Thyroid gland (tissue), 4 donors: ENCODE measurements around the gene EEF1A2. TPM values are rescaled to one million over a fixed set of nuclear protein-coding genes. Genes with fewer than 3 reads are reported as not detected.

Source experiments
- DNase-seq, 2 donors: peaks; one replicate each; pipeline ENCODE4 v3.0.0-alpha.2; 2019
- H3K27ac ChIP-seq, 3 donors: fragments of 200-600 bp; sonication (generic); 1 replicate in 2 of 3; 2 replicates in 1 of 3; pipeline ENCODE4 v1.5.1; 2016 to 2019; ENCODE audit warnings: mild to moderate bottlenecking in 1 of 3, moderate library complexity in 1 of 3
- H3K27me3 ChIP-seq: fragments of 200-600 bp; sonication (generic); one replicate; pipeline ENCODE4 v1.5.1; 2019
- H3K36me3 ChIP-seq, 2 donors: fragments of 200-600 bp; sonication (generic); one replicate each; pipeline ENCODE4 v1.5.1; 2016 to 2019
- H3K4me1 ChIP-seq, 2 donors: fragments of 200-600 bp; sonication (generic); one replicate each; pipeline ENCODE4 v1.5.1; 2017 to 2019
- H3K4me3 ChIP-seq, 3 donors: fragments of 200-600 bp; sonication (generic); replicated peaks in 1 of 3; 1 replicate in 2 of 3; 2 replicates in 1 of 3; pipeline ENCODE4 v1.5.1; 2016; ENCODE audit warnings: mild to moderate bottlenecking in 1 of 3
- H3K9me3 ChIP-seq: fragments of 200-600 bp; sonication (generic); one replicate; pipeline ENCODE4 v1.5.1; 2017
- POLR2A ChIP-seq, 2 donors: fragments of 450-650 bp; IDR thresholded peaks; one replicate each; pipeline ENCODE4 v1.6.1; 2017; ENCODE audit warnings: antibody characterized with exemption in 2 of 2, mild to moderate bottlenecking in 2 of 2, moderate library complexity in 1 of 2
- WGBS, 2 donors: methylation state at CpG; one replicate each; pipeline ENCODE4 v1.1.5; 2017; 5-methylcytosine and 5-hydroxymethylcytosine counted together
- intact Hi-C: fragments of 100-400 bp; cut with DNase I; formaldehyde crosslinking; loops from one replicate; pipeline ENCODE4 v1.15.1; 2023
- total RNA-seq, 4 donors: library from RNA; depleted of rRNA; stranded (reverse); fragments of >200 nt; gene quantifications; one replicate each; pipeline ENCODE4 v1.2.3, GENCODE V29; 2016
- TF ChIP-seq, protein P1 (sequence below), 6 experiments: fragments of 200-600 bp in 3 of 6; fragments of 450-650 bp in 3 of 6; sonication (generic) in 3 of 6; IDR thresholded peaks; one replicate each; pipeline ENCODE4 v1.5.1; 2016 to 2019; ENCODE audit warnings: antibody characterized with exemption in 6 of 6, mild to moderate bottlenecking in 2 of 6, inconsistent platforms in 1 of 6, moderate library complexity in 1 of 6

The EEF1A2 gene
- total RNA-seq, 4 donors from 2014 or later, result 0.22 to 2.0 (median 1.3) TPM

DNA sequence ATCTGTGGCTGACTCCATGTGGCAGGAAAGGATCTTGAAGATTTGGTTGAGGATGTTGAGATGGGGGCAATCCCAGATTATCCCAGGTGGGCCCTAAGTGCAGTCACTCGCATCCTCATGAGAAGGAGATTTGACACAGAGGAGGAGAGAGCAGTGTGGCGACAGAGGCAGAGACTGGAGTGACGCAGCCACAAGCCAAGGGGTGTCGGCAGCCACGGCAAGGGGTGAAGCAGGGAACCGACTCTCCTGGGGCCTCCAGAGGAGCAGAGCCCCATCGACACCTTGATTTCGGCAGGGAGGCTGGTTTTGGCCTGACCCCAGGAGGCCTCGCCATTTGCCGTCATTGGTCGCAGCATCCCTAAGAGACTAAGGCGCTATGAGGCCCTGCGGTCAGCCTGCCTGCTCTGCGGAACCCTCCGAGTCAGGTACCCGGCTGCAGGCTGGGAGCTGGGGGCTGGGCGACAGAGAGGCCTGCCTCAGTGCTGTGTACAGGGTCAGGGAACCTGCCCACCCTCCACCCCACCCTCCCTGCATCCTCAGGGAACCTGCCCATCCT lies 12.5 kb downstream of the EEF1A2 start:
- Histone ChIP-seq H3K36me3 (no peaks in the 10 kb centered on the region), H3K27me3 (peaks cover 7% of the 10 kb centered on the region), H3K4me1 (no peaks in the 10 kb centered on the region), H3K9me3 (no peaks in the 10 kb centered on the region), H3K27ac (no peak overlapping the region), H3K4me3 (no peak overlapping the region)
- no peak for TF ChIP-seq POLR2A (IDR thresholded peaks at IDR 0.05)
- TF ChIP-seq, protein P1, sequence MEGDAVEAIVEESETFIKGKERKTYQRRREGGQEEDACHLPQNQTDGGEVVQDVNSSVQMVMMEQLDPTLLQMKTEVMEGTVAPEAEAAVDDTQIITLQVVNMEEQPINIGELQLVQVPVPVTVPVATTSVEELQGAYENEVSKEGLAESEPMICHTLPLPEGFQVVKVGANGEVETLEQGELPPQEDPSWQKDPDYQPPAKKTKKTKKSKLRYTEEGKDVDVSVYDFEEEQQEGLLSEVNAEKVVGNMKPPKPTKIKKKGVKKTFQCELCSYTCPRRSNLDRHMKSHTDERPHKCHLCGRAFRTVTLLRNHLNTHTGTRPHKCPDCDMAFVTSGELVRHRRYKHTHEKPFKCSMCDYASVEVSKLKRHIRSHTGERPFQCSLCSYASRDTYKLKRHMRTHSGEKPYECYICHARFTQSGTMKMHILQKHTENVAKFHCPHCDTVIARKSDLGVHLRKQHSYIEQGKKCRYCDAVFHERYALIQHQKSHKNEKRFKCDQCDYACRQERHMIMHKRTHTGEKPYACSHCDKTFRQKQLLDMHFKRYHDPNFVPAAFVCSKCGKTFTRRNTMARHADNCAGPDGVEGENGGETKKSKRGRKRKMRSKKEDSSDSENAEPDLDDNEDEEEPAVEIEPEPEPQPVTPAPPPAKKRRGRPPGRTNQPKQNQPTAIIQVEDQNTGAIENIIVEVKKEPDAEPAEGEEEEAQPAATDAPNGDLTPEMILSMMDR (IDR thresholded peaks at IDR 0.05), result no peak
- DNase-seq, result no peak
- 89 to 96% methylated on average over 8 to 17 of the region's 17 CpGs for WGBS, 2 donors
- intact Hi-C loops, result no loop called here

DNA sequence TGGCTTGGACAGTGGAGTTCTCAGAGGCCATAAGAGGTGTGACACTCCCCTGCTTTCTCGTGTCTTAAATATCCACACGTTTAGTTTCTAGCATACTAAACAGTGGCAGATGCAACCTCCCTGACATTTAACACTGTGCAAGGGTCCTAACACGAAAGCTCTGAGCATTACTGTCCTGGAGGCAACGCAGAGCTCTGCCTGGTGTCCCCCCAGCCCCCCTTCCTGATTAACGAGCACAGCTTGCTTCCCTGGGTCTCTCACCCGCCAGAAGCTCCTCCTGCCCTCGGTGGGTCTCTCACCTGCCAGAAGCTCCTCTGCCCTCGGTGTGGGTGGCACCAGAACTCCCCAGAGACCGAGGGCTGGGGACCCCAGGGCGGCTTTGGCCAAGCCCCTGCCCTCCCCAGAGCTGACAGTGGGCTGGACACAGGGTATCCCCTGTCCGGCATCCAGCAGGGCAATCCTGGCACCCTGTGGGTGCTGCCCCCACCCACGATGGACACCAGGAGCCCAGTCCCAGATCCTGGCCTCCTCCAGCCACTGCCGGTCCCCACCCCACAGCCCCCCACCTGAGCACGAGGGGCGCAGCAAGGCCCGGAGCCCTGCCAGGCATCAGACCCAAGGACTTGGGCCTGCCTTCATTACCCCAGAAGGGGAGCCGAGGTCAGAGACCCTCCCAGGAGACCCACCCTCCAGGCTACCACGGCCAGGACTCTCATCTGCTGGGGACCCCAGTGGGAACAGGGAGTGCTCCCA lies 14.1 kb downstream of the EEF1A2 start:
- 54 to 59% methylated on average over 4 to 14 of the region's 18 CpGs for WGBS, 2 donors
- no peak for TF ChIP-seq POLR2A (IDR thresholded peaks at IDR 0.05)
- TF ChIP-seq, protein P1 (IDR thresholded peaks at IDR 0.05), result no peak
- intact Hi-C loops, result no loop called here
- H3K4me3 ChIP-seq, result no peak overlapping the region
- no peaks in the 10 kb centered on the region for H3K4me1 ChIP-seq
- peaks cover 7% of the 10 kb centered on the region for H3K27me3 ChIP-seq
- H3K36me3 ChIP-seq, result no peaks in the 10 kb centered on the region
- H3K9me3 ChIP-seq, result no peaks in the 10 kb centered on the region
- DNase-seq, result no peak
- no peak overlapping the region for H3K27ac ChIP-seq

DNA sequence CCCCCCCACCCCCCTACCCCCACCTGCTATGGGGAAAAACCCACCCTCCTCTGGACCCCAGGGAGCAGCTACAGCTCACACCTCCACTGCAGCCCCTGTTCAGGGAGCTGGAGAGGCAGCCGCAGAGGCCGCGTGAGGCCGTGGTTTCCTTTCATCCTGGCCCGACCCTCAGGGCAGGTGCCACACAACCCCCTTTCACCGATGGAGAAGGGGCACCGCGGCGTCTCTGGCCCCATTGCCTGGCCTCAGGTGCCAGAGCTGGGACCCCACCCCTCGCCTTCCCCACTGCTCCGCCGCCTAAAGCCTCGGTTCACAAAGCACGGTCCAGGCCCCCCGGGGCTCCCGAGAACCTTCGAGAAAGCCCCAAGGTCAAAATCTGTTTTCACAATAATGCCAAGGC lies 14.6 kb downstream of the EEF1A2 start:
- Histone ChIP-seq H3K36me3 (no peaks in the 10 kb centered on the region), H3K4me3 (no peak overlapping the region), H3K27me3 (peaks cover 7% of the 10 kb centered on the region), H3K9me3 (no peaks in the 10 kb centered on the region), H3K27ac (no peak overlapping the region), H3K4me1 (no peaks in the 10 kb centered on the region)
- intact Hi-C loops, result no loop called here
- no peak for TF ChIP-seq POLR2A (IDR thresholded peaks at IDR 0.05)
- TF ChIP-seq, protein P1 (IDR thresholded peaks at IDR 0.05), result no peak
- DNase-seq, result no peak
- 53 to 64% methylated on average over 6 to 10 of the region's 17 CpGs for whole genome bisulfite sequencing, 2 donors

DNA sequence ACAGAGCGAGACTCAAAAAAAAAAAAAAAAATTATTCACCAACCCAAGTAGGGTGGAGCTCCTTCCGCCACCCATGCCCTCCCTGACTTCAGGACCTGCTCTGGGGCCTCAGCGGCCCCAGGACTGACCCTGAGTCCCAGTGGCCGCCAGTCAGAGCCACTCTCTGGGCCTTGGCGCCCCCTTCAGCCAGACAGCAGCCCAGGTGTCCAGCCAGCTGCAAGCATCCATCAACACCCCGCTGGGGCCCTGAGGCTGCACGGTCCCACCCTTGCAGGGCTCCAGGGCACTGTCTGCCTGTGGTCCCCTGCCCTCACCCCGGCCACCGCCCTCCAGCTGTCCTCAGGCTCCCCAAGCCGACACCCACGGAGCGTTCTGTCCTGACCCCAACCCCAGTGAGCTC lies 15.0 kb downstream of the EEF1A2 start:
- no peak overlapping the region for H3K27ac ChIP-seq
- intact Hi-C loops, result no loop called here
- no peak overlapping the region for H3K4me3 ChIP-seq
- TF ChIP-seq, protein P1 (IDR thresholded peaks at IDR 0.05), result no peak
- TF ChIP-seq POLR2A (IDR thresholded peaks at IDR 0.05), result no peak
- no peaks in the 10 kb centered on the region for H3K4me1 ChIP-seq
- WGBS, 2 donors, result 62 to 68% methylated on average over 10 to 12 of the region's 12 CpGs
- H3K27me3 ChIP-seq, result peaks cover 7% of the 10 kb centered on the region
- no peaks in the 10 kb centered on the region for H3K36me3 ChIP-seq
- DNase-seq, result no peak
- H3K9me3 ChIP-seq, result no peaks in the 10 kb centered on the region

DNA sequence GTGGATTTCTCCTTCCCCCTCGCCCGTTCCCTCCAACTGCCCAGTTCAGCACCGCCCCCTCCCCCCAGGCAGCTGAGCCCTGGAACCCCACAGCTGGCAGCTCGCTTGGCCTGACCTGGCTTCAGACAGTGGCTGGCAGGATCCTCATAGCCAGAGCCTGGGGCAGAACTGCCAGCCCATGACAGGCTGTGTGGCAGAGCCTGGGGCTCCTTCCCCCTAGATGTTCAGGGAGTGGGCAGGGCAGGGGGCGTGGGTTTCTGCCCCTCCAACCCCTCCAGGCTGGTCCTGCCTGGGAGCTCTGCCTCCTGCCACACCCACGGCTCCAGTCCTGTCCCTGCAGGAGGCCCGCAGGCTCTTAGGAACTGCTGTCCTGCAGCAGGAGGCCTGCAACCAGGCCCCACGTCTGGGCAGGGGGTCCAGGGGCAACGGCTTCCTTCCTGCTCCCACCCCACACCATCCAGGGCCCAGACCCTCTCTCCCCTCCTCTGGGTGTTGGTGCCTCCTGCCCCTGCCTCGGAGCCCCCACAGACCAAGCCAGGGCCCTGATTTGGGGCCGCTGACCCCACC lies 16.8 kb downstream of the EEF1A2 start:
- no peak for DNase-seq
- no peaks in the 10 kb centered on the region for H3K4me1 ChIP-seq
- H3K4me3 ChIP-seq, result no peak overlapping the region
- intact Hi-C loops, result no loop called here
- no peaks in the 10 kb centered on the region for H3K9me3 ChIP-seq
- 55 to 87% methylated on average over 2 to 4 of the region's 11 CpGs for WGBS, 2 donors
- H3K27me3 ChIP-seq, result peaks cover 4% of the 10 kb centered on the region
- TF ChIP-seq, protein P1 (IDR thresholded peaks at IDR 0.05), result no peak
- no peak for TF ChIP-seq POLR2A (IDR thresholded peaks at IDR 0.05)
- H3K27ac ChIP-seq, result no peak overlapping the region
- H3K36me3 ChIP-seq, result no peaks in the 10 kb centered on the region
